NCI-H187 (cell line): Measurements from ENCODE around the gene UBASH3A.

Experiments used
- DNase-seq, 2 experiments: peaks; one replicate each; lab custom pipeline; 2025; lab: John Stamatoyannopoulos, UW

The UBASH3A gene

GRCh38 chr21:42403611-42404231 is at the start of gene UBASH3A:
TSS of gene UBASH3A (plus strand) at chr21:42403902. CDS start at chr21:42403946, 44 bp downstream.
- DNase-seq: no peak

GRCh38 chr21:42356046-42356445 is 47.7 kb upstream of the UBASH3A start:
- DNase-seq: no peak

- DNase-seq: no peak
Observed at GRCh38 chr21:42356650-42357049, 47.1 kb upstream of the UBASH3A start.

DNA sequence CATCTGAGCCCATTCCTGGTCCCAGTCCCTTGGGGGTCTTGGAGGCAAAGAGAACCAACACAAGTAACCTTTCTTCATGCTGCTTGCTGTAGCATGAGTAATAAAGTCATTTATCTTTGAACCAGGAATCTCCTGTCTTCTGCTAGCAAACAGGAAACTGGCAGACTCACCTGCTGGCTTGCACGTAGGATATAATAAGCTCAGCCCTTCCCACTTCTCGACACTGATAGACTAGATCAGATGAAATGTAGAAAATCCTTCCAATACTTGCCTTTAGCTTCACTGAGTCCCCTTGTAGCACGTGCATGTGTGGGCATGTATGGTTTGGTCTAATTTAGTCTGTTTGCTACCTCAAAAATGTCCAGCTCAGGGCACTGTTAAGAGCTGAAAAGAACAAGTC is 46.4 kb upstream of the UBASH3A start:
- no peak for DNase-seq

DNA sequence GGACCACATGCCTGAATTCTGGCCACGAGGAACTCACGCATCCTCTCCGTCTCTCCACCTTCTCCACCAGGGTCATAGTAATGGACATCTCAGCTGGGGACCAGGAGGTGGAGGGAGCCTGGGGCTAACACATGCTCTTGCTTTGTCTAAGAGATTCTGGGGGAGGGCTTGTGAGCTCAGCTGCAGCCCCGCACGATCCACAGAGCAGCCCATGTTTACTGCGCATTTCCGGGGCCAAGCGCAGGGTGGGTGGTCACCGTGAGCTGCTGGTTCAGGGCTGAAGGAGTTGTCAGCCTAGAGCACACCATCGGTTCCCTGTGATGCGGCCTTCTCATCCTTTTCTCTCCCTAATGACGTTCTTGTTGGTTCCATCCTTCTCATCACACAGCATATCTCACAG is 45.4 kb upstream of the UBASH3A start:
- no peak for DNase-seq

GRCh38 chr21:42358937-42359336 is 44.8 kb upstream of the UBASH3A start:
- DNase-seq: no peak

GRCh38 chr21:42360317-42360716 is 43.4 kb upstream of the UBASH3A start:
- DNase-seq: no peak

DNA sequence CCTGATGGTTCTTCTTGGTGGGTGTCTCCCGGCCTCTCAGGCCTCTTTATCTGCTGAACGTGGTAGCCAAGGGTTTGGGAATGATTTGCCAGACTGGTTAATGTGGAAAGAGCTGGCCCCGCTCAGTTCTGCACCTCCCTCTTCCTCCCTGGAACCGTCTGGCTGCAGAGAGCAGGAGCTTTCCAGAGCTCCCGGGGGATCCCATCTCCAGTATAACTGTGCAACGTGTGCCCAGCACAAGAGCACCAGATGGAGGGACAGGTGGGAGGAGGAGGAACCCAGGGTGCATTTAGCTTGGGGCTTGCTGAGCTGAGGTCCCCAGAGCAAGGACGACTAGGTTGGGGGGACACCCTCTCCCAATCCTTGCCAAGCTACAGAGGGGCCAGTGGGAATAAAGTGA is 42.4 kb upstream of the UBASH3A start:
- no peak for DNase-seq

DNA sequence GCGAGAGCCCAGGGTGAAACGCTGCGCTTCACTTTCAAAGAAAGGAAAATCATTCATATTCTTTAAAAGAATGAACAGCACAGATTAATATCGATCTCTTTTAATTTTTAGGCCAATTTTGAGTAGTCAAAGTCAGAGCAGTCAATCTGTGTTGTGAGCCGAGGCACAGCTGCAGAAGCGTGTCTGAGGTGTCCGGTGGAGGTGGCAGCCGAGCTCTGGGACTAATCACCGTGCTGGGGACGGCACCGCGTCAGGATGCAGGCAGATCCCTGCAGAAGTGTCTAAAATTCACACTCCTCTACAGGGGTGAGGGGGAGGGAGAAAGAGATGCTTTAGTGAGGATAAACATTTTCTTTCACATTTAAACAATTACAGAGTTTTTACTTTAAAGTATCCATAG is 41.5 kb upstream of the UBASH3A start:
- DNase-seq: no peak

GRCh38 chr21:42362700-42363099 is 41.0 kb upstream of the UBASH3A start:
- DNase-seq: no peak

DNA sequence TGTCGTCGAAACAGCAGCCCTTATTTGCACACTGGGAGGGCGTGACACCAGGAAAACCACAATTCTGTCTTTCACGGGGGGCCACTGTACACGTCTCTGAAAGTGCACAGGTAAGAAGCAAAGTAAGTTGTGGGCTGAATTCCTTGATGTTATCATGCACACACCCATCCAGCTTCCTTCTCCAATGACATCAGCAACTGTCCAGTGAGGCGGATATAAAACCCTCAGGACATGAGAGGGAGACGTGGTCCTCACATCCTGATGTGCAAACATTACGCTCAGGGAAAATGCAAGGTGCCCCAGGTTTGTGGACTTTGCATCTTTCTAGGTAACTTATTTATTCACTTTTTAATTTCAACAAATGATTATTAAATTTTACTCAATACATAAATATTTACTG is 40.4 kb upstream of the UBASH3A start:
- DNase-seq: no peak

DNA sequence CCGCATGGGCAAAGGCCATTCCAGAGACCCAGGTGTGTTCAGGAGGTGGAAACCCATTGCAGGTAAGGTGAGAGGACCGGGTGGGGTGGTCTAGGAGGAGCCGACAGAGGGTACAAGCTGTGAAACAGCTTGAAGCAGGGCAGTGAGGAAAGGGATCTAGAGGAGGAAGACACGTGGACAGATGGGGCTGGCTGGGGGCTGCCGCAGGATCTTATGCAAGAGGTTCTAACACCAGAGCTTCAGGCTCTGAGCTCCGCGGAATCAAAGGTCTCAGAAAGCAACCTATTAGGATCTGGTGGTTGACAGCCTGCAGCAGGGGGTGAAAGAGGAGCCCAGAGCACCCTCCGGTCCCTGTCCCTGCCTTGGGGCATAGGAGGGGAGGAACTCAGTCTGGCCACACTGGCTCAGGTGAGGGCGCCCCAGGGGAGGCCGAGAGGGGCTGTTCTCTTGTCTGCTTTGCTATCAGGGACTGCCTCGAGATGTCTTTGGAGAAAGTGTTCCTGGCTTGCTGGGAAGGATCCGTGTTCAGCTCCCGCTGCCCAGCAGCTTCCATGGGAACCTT is 39.3 kb upstream of the UBASH3A start:
- DNase-seq: no peak

DNA sequence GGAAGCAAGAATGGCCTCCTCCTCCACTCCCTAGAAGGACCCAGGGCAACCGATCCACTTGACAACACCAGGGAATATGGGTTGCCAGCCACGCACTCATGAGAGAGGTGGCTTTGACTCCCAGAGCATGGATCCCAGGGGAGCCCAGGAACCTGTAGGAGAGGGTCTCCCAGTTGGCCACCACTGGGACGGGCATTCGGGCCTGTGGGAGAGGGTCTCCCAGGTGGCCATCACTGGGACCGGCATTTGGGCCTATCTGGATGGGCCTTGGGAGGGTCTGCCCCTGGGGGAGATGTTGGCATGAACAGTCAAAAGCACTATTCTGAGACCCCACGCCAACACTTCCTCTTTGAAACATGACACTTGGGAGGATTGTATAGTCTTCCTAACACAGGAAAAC is 37.9 kb upstream of the UBASH3A start:
- no peak for DNase-seq

DNA sequence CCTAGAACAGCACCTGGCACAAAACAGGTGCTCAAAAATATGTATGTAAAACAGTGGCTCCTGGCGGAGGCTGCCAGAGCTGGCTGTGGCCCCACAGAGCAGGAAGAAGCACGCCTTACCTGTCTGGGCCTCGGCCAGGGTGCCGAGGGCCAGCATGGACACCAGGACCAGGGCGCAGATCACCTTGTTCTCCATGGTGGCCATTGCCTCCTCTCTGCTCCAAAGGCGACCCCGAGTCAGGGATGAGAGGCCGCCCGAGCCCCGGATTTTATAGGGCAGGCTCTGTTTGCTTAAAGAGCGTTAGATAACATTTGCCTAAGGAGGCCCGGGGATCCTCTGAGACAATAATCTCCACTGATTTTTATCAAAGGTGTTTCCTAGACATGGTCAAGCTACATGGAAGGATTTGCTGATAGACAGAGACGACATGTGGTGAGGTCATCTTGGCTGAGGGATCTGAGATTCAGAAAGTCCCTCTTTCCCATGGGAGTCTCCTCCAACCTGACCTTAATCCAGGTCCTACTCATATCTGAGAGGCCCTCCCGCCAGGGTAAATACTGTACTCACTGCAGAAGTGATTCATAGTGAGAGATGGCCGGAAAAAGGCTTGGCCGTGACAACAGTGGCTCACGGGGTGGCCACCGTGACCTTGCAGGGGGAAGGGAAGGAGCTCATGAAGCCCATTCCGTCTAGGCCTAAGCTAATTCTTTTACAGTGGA is 37.3 kb upstream of the UBASH3A start, which contains the start of gene TFF1:
Gene TFF1 (minus strand): TSS at position 244 of the 719 bp plus-strand sequence. CDS start 40 bp downstream, at position 204.
- no peak for DNase-seq

DNA sequence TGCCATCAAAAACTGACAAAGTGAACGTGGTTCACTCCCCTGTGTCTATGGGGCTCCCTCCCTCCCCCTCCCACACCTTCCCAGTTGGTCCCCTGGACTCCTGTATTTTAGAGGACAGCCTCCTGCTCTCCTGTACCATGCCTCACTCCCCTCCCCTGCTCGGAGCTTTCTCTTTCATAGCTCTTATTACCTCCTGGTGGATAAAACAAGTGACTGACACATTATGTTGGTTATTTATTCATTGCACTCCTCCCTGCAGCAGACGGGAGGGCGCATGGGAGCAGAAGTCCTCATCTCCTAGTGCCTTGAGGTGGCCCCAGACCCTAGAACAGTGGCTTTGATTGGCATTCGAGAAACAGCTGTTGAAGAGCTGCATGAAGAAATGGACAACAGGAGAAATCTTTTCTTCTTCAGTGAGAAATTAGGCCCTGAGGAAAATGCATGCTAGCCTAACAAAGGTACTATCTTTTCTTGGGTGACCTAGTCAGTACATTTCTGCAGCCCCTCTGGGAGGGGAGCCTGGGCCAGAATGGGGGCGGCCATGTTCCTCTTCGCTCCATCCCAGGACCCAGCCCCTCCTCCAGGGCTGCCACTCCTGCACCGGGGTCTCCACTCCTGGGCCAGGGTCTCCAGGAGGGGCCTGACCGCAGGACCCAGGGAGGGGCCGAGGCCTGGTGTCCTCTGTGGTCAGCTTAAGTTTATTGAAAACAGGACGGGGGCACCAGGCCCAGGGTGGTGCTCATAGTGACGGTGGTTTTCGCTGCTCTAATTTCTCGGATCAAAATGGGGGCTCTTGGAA is 36.1 kb upstream of the UBASH3A start:
- DNase-seq: no peak

DNA sequence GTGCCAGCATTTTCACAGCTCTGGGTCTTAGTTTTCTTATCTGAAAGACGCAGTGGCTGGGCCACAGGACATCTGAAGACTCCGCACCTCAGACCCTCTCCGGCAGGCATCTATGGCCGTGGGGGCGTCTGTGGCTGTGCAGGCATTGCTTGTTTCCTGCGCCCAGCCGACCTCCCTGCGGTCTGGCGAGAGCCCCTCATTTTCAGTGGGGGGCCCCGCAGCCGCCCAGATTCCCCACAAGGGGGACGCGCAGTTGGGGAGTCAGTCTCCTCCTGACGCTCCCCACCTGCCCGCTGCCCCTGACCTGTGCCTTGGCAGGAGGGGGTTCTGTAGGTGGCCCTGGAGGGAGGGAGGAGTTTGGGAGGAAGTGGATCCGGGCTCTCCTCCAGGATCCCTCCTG is 33.9 kb upstream of the UBASH3A start:
- no peak for DNase-seq

- DNase-seq: no peak
Observed at GRCh38 chr21:42370894-42371654, 32.6 kb upstream of the UBASH3A start.

DNA sequence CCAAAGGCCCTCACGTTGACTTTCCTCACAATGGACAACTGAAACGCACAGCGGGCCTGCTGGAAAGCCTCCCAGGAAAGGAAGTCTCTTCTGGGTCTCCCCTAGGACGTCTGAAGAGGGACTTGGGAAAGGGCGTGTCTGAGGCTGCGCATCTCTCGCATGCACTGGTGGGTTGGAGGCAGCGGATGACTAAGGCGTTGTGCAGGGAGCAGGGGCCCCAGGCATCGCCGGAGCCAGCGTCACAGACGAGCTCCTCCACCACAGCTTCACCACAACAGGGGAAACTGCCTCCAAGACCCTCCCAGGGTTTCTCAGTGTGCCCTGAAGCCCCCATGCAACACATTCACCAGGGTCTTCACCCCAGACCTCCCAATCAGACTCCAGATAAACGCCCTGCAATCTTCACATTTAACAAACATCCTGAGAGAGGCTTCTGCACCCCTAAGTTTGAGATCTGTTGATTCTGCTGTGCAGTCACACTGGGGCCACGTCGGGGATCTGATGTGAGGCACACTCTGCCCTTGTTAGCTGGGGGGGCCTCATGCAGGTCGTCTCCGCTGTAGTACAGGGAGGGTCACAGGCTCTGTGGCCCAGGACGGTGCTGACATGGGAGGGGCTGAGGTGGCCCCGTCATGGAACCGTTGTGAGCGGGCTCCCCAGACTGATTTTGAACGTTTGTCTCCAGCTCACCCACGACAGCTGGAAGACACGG is 30.4 kb upstream of the UBASH3A start:
- no peak for DNase-seq

- no peak for DNase-seq
Observed at GRCh38 chr21:42373908-42374455, 29.7 kb upstream of the UBASH3A start.

- DNase-seq: no peak
Observed at GRCh38 chr21:42374457-42374856, 29.2 kb upstream of the UBASH3A start.
